GM15510 (cell line): ENCODE results near the gene CLIP4.

Experiments used
- POLR2A ChIP-seq: IDR thresholded peaks from 3 replicates; pipeline ENCODE4 v1.6.1; 2011; ENCODE audit warnings: borderline replicate concordance; ENCODE audit not compliant: insufficient read length; ENCODE audit errors: extremely low read depth

Gene CLIP4

DNA sequence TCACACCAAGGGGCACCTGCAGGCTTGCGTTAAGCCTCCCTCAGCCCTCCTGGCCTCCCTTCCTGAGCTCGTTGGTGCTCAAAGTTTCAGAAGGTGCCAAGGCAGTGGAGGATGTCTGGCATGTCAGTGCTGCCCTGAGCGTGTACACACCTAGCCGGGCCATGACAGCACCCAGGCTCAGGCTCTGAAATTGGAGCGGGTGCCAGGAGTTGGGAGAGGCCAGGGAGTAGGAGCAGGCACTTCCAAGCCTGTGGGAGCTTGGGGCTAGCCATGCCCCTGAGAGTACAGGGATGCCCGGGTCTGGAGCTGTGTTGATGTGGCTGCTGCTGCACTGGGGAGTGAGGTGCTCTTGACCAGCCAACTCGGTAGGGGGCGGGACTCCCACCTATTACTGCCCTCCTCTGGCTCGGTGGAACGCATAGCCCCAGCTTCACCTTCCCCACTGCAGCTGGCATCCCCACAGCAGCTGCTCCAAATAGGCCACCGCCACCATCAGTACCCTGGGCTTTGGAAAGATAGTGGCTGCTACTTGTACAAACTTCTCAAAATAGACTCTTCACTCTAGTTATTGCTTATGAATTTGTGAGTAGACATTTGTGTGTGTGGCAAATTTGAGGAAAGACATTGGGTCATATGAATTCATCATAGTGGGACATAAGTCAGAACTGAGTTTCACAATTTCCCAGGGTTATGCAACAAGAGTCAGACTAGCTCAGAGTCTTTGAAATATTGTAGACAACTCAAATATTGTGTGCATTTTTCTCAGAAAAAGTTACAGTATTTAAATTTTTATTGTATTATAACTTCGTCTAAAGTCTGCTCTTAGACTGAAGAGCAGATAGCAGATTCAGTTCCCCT lies 34.1 kb upstream of the CLIP4 start:
- TF ChIP-seq POLR2A = no peak

DNA sequence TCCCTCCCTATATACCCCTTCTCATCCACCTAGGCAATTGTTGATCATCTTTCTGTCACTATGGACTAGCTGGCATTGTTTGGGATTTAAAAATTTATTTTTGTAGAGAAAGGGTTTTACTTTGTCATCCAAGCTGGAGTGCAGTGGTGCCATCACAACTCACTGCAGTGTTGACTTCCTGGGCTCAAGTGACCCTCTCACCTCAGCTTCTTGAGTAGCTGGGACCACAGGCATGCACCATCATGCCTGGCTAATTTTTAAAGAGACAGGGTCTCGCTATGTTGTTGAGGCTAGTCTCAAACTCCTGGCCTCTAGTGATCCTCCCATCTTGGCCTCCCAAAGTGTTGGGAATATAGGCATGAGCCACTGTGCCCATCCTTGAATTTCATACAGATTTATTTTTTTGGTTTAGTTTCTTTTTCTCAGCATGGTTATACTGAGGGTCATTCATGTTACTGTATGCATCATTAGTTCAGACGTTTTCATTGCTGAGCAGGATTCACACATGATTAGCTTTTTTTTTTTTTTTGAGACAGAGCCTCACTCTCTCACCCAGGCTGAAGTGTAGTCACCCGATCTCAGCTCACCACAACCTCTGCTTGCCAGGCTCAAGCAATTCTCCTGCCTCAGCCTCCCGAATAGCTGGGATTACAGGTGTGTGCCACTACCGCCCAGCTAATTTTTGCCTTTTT lies 32.3 kb upstream of the CLIP4 start:
- TF ChIP-seq POLR2A = no peak

DNA sequence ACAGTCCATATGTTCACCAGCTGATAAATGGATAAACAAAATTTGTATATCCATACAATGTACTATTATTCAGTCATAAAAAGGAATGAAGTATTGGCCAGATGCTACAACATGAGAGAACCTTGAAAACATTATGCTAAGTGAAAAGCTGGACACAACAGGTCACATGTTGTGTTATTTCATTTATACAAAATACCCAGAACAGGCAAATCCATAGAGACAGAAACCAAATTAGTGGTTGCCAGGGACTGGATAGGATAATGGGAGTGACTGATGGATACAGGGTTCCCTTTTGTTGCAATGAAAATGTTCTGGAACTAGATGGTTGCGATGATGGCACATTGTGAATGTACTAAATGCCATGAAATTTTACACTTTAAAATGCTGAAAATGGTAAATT lies 30.7 kb upstream of the CLIP4 start:
- TF ChIP-seq POLR2A = no peak

DNA sequence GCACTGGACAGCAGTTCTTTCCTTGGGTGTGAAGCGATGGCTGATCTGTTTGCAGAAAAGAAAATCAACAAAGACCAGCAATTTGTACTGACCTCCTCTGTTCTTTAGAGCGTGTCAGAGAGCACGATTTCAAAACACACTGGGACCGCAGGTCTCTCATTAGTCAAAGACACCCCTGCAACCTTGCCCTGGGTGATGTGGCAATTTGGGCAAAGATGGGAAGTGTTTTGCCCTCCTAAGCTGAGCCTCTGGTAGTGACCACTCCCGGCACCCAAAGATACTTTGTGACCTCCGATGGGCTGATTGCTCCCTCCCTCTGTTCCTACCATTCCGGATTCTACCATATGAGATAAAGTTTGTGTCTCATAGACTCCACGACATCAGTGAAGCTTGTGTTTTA lies 18.2 kb upstream of the CLIP4 start:
- no peak for TF ChIP-seq POLR2A

DNA sequence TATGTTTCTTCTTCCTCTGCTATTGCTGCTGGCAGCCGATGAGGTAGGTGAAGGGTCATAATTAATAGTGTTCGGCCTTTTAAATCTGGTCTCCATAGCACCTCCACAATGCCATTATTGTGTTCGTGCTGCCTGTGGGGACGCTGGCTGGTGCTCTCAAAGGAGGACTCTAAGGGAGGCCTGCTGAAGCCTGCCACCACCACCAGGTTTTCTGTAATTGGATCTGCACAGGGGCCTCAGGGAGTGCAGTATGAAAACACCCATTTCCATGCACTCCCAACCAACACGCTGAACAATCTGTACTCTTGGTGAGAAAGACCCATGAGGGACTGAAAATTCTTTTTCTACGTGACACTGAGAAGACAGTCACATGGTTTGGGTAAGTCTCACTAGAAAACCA lies 17.6 kb upstream of the CLIP4 start:
- TF ChIP-seq POLR2A = no peak

DNA sequence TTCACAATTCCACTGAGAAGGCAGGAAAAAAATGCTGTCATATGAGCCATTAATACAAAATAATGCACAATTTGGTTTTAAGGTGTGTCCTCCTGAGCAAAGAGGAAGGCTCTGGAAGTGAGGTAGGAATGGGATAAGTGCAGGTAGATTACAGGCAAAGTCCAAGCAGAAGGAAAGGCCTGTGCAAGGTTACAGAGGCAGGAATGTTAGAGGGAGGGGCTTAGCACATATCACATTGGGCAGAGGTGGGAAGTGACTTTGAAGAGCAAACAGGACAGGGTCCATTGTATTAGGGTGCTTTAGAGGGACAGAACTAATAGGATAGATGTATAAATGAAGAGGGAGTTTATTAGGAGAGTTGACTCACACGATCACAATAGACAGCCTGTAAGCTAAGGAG lies 14.7 kb upstream of the CLIP4 start:
- no peak for TF ChIP-seq POLR2A

DNA sequence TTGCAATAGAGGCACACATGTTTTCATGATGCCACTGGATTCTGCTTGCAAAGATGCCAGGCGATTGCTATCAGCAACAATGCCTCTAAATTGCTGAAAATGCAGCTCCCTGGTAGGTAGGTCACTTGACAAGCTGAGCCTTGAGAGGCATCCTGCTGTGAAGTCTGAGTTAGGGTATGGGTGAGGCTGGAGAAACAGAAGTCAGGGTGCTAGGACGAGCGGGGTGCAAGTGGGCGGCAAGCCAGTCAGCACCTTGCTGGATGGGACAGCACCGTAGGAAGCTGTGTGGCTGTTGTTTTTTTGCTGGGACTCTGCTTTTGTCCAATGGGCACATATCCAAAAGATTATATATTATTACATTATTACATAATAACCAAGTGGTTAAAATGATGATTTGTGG lies 10.5 kb upstream of the CLIP4 start:
- TF ChIP-seq POLR2A = no peak

DNA sequence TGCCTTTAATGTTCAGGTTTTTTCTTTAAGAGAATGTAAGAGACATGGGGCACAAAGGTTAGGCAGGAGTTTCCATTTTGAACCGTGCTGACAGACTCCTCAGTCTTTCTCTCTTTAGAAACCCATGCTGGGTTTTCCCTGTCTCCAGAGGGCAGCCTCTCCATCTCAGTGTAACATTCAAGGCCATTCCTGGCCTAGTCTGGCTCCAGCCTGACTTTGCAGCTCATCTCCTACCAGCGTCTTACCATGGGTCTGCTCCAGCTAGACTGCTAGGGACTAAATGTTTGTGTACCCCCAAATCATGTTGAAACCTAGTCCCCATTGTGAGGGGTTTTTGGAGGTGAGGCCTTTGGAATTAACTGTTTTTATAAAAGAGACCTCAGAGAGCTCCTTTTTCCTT lies 9.8 kb upstream of the CLIP4 start:
- no peak for TF ChIP-seq POLR2A

DNA sequence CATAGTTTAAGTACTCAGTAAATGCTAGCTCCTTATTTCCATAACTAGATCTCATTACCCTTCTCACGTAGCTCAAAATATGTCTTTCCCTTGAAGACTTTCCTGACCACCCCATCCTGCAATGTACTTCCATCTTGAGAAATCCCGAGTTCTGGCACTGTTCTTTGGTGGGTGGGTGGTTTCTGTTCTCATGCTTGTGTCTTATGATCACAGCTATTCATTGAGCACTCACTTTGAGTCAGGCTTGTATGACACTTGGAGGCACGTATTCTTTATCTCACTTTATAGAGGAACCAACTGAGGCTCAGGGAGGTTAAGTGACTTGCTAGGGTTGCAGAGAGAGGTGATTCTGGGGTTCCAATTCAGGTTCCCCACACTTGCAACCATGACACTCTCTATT lies 9.0 kb upstream of the CLIP4 start:
- no peak for TF ChIP-seq POLR2A

DNA sequence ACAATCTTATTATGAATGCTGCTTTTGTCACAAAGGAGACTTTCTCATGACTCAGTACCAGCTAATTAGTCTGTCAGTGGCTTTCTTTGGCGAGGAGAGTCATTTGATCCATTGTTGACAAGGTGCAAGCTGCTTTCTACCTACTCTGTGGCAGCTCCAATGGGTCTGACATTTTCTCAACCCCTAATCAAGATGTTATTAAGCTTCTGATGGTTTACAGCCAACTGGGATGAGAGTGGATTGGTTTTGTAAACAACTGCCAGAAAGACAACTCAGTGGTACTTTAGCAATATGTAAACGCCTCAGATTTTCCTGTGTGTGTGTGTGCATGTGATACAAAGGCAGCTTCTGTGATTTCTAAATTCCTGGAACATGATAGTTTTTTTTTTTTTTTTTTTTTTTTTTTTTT lies 8.2 kb upstream of the CLIP4 start:
- TF ChIP-seq POLR2A = no peak

DNA sequence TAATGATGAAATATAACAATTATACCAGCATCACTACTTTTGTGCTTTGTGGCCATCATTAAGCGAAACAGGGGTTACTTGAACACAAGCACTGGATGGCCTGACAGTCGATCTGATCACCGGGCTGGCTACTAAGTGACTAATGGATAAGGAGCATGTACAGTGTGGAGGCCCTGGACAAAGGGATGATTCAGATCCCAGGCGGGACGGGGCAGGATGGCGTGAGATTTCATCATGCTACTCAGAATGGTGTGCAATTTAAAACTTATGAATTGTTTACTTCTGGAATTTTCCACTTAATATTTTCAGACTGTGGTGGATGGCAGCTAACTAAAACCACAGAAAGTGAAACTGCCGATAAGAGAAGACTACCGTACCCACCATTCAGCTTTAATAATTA lies 7.0 kb upstream of the CLIP4 start:
- TF ChIP-seq POLR2A = no peak

DNA sequence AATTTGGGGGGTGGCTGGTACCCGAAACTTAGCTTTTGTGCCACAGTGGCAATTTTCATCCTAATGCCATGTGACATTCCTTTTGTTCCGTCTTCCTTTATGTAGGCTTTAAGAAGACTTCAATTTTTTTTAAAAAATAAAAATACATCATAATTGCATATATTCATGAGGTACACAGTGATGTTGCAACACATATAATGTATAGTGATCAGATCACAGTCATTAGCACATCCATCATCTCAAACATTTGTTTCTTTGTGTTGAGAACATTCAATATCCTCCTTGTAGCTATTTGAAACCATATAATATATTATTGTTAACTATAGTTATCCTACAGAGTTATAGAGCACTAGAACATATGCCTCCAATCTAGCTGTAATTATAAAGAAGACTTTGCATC lies 6.0 kb upstream of the CLIP4 start:
- no peak for TF ChIP-seq POLR2A

DNA sequence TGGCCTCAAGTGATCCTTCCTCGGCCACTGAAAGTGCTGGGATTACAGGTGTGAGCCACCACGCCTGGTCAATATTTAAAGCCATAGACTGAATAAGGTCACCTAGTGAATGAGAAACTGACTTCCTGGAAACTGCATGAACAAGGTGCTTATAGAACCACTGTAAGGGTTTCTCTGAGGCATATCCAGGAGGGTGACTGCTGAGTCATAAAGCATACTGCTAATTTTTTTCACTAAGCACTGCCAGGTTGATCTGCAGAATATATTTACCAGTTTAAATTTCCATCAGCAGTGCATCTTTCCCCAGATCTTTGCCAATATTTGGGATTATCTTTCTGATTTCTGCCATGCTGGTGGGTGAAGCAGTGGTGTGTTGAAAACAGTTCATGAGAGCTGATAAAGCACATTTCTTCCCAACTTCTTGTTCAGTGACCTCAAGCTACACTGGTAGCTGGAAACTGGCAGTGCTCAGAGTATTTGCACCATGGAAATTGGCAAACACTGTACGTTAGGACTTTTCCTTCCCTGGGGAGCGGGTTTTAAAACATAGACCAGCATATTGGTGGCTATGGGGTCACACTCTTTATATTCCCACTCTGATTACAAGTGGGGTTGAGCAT lies 4.2 kb upstream of the CLIP4 start:
- no peak for TF ChIP-seq POLR2A

DNA sequence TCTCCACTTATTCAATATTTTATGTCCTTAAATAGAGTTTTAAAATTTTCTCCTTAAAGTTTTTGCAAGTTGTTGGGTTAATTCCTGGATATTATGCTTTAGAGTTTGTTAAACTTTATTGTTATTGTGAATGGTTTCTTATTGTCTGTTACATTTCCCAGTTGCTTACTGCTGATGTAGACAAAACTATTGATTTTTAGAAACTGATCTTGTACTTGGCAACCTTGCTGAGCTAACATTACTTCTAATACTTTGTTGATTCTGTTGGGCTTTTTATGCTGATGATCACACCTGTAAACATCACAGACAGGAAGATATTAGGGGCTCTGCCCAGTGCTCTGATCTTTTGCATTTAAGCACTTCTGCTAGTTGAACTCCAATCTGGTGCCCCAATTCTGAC lies 2.8 kb upstream of the CLIP4 start:
- TF ChIP-seq POLR2A = no peak

DNA sequence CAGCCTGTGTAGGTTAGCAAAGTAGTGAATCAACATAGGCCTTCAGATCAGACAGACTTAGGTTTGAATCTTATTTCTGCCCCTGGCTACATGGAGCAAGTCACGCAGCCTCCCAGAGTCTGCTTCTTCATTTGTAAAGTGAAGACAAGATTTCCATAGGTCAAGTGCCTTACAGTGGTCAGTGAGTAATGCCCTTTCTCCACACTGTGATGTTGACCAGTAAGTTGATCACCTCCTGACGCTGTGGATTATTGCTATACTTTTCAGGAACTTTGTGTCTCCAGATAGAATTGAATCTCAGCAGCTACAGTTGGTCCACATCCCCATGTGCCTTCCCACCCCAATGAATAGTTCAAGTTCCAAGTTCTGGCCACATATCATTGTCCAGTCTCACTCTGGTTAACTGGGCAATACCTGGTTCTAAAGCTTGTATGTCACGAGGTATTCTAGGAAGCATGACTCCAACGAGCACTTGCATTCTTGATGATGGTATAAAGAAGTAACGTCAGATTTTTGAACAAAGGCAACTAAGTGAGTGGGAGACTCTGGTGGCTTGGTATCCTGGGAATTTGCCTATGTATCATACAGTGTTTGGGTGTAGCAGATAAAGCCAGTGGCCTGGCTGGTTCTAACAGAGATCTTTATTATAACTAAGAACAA lies 2.1 kb upstream of the CLIP4 start:
- no peak for TF ChIP-seq POLR2A
